Smooth muscle cell (in vitro differentiated cells): ENCODE measurements around the gene TRMO. TPM values are rescaled to one million over a fixed set of nuclear protein-coding genes. Genes with fewer than 3 reads are reported as not detected.

Source experiments
- DNase-seq: peaks from one replicate; lab custom pipeline; 2025; ENCODE audit not compliant: unreplicated experiment; lab: John Stamatoyannopoulos, UW
- H2AFZ ChIP-seq: fragments of 200-600 bp; sonication (generic); 2 replicates; pipeline ENCODE4 v1.6.0; 2016; ENCODE audit warnings: antibody characterized with exemption, low read depth, mild to moderate bottlenecking
- H3F3A ChIP-seq: fragments of 200-600 bp; sonication (generic); 2 replicates; pipeline ENCODE4 v1.6.0; 2017; ENCODE audit warnings: antibody characterized with exemption, low read depth
- H3K27ac ChIP-seq: fragments of 200-600 bp; sonication (generic); 2 replicates; pipeline ENCODE4 v1.5.1; 2016; ENCODE audit warnings: low read depth, mild to moderate bottlenecking
- H3K27me3 ChIP-seq: fragments of 200-600 bp; sonication (generic); 2 replicates; pipeline ENCODE4 v1.6.1; 2016; ENCODE audit warnings: low read depth, mild to moderate bottlenecking
- H3K36me3 ChIP-seq: fragments of 200-600 bp; sonication (generic); 2 replicates; pipeline ENCODE4 v1.5.1; 2016; ENCODE audit warnings: low read depth
- H3K4me1 ChIP-seq: fragments of 200-600 bp; sonication (generic); 2 replicates; pipeline ENCODE4 v1.5.1; 2016; ENCODE audit warnings: low read depth
- H3K4me2 ChIP-seq: fragments of 200-600 bp; sonication (generic); 2 replicates; pipeline ENCODE4 v1.6.0; 2016; ENCODE audit warnings: mild to moderate bottlenecking
- H3K4me3 ChIP-seq: fragments of 200-600 bp; sonication (generic); 2 replicates; pipeline ENCODE4 v1.5.1; 2016; ENCODE audit warnings: mild to moderate bottlenecking
- H3K79me2 ChIP-seq: fragments of 200-600 bp; sonication (generic); 2 replicates; pipeline ENCODE4 v1.6.0; 2016; ENCODE audit warnings: low read depth, mild to moderate bottlenecking
- H3K9ac ChIP-seq: fragments of 200-600 bp; sonication (generic); 2 replicates; pipeline ENCODE4 v1.6.0; 2016; ENCODE audit warnings: low read depth
- H3K9me3 ChIP-seq: fragments of 200-600 bp; sonication (generic); replicated peaks from 2 replicates; pipeline ENCODE4 v1.5.1; 2016; ENCODE audit warnings: low read depth
- H4K20me1 ChIP-seq: fragments of 200-600 bp; sonication (generic); 2 replicates; pipeline ENCODE4 v1.6.0; 2016; ENCODE audit warnings: low read depth
- WGBS: methylation state at CpG from one replicate; pipeline ENCODE4 v1.1.7; 2016; ENCODE audit warnings: low lambda C conversion rate; 5-methylcytosine and 5-hydroxymethylcytosine counted together
- polyA plus RNA-seq: library from polyadenylated mRNA; unstranded; fragments of >200 nt; fragmentation: Nextera tagmentation; extraction: Ambion mirVana; gene quantifications from 2 replicates; pipeline ENCODE4 v1.2.1, GENCODE V29; 2016
- total RNA-seq: library from RNA; depleted of rRNA; stranded (reverse); fragments of >200 nt; gene quantifications from 2 replicates; pipeline ENCODE4 v1.2.3, GENCODE V29; 2014
- TF ChIP-seq, protein P1 (sequence below): fragments of 200-600 bp; sonication (generic); IDR thresholded peaks from 2 replicates; pipeline ENCODE4 v1.5.1; 2017; ENCODE audit warnings: borderline replicate concordance, mild to moderate bottlenecking, antibody characterized with exemption; ENCODE audit not compliant: insufficient read depth, poor library complexity, severe bottlenecking

Gene TRMO
- total and polyA plus RNA-seq, 2 experiments from 2014 or later = 5.8 to 8.1 TPM

DNA sequence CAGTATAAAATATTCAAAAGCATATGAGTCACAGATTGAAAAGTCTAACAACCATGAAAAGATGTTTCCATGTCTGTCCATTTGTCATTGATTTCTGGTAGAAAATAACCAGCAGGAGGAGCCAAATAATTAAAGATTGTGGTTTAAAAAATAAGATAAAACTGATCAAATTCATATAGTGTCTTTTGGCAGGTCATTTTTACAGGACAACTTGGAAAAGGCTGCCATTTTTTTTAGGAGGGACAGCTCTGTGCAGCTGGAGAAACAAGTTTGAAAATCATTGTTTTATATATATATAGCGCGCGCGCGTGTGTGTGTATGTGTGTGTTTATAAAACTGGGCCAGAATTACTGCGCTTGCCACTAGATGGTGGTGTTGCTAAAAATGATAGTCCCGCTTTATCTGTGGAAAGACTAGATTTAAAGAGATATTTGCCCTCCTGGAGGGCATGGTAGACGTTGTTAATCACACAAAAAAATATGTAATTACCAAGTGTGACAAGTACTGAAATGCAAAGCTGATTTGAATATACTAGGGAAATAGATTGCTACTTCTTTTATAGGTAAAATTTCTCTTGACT lies 1.3 kb upstream of the TRMO start:
- Histone ChIP-seq H3K9me3 (no peaks in the 10 kb centered on the region), H2AFZ (peak overlapping the region; percentile 77), H3K27ac (no peak overlapping the region), H3K36me3 (no peaks in the 10 kb centered on the region), H3K4me1 (peaks cover 8% of the 10 kb centered on the region), H3K4me3 (peak overlapping the region; percentile 63), H3K4me2 (peak overlapping the region; percentile 87), H3K9ac (no peak overlapping the region), H4K20me1 (no peaks in the 10 kb centered on the region), H3K27me3 (peaks cover 31% of the 10 kb centered on the region), H3K79me2 (no peaks in the 10 kb centered on the region), H3F3A (peaks cover 3% of the 10 kb centered on the region)
- no peak for DNase-seq
- WGBS = 2% methylated on average over 8 of the region's 8 CpGs
- TF ChIP-seq, protein P1, sequence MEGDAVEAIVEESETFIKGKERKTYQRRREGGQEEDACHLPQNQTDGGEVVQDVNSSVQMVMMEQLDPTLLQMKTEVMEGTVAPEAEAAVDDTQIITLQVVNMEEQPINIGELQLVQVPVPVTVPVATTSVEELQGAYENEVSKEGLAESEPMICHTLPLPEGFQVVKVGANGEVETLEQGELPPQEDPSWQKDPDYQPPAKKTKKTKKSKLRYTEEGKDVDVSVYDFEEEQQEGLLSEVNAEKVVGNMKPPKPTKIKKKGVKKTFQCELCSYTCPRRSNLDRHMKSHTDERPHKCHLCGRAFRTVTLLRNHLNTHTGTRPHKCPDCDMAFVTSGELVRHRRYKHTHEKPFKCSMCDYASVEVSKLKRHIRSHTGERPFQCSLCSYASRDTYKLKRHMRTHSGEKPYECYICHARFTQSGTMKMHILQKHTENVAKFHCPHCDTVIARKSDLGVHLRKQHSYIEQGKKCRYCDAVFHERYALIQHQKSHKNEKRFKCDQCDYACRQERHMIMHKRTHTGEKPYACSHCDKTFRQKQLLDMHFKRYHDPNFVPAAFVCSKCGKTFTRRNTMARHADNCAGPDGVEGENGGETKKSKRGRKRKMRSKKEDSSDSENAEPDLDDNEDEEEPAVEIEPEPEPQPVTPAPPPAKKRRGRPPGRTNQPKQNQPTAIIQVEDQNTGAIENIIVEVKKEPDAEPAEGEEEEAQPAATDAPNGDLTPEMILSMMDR = peak; percentile 77

GRCh38 chr9:97919217-97919813 lies 3.0 kb downstream of the TRMO start:
- Histone ChIP-seq H3K4me1 (peaks cover 8% of the 10 kb centered on the region), H4K20me1 (no peaks in the 10 kb centered on the region), H2AFZ (no peak overlapping the region), H3K9ac (no peak overlapping the region), H3K36me3 (peaks cover 3% of the 10 kb centered on the region), H3K27ac (no peak overlapping the region), H3K4me2 (no peak overlapping the region), H3K4me3 (no peak overlapping the region), H3K79me2 (no peaks in the 10 kb centered on the region), H3F3A (peaks cover 3% of the 10 kb centered on the region), H3K27me3 (no peaks in the 10 kb centered on the region), H3K9me3 (no peaks in the 10 kb centered on the region)
- no peak for DNase-seq
- TF ChIP-seq, protein P1 = no peak

DNA sequence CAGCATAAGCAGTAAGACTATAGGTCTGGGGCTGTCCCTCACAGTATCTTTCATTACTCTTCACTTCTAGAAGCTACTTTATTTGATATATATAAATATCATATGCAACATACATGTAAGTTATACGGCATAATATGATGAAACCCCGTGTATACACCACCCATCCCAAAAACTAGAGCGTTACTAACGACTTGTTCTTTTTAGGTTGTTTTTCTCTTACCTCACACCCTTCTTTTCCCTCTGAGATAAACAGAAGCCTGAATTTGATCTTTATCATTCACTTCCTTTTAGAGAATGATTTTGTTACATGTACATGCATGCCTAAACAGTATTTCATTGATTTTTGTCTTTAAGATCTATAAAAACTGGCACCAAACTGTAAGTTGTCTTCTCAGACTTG lies 3.7 kb downstream of the TRMO start:
- Histone ChIP-seq H3K27ac (no peak overlapping the region), H3K27me3 (no peaks in the 10 kb centered on the region), H4K20me1 (no peaks in the 10 kb centered on the region), H3F3A (peaks cover 3% of the 10 kb centered on the region), H2AFZ (no peak overlapping the region), H3K4me3 (no peak overlapping the region), H3K4me1 (peaks cover 8% of the 10 kb centered on the region), H3K9me3 (no peaks in the 10 kb centered on the region), H3K9ac (no peak overlapping the region), H3K79me2 (no peaks in the 10 kb centered on the region), H3K4me2 (no peak overlapping the region), H3K36me3 (peaks cover 3% of the 10 kb centered on the region)
- WGBS = 91% methylated on average over 4 of the region's 4 CpGs
- no peak for DNase-seq
- TF ChIP-seq, protein P1 = no peak

DNA sequence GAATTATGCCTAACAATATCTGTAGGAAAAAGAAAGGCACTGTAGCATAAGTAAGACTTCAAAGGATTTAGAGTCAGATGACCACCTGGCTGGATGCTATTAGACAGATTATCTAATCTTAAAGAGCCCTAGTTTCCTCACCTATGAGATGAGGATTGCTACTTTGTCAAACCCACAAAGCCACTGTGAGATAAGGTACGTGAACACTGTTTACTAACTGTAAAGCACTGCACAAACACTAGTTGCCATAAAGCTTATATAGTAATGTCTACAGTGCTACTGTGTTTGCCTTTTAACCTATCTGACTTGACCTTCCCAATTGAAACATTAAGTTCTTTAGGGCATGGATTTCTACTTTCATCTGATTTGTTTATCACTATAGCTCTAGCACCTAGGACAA lies 10.3 kb downstream of the TRMO start:
- H3K9me3 ChIP-seq = no peaks in the 10 kb centered on the region
- H3K79me2 ChIP-seq = no peaks in the 10 kb centered on the region
- TF ChIP-seq, protein P1 = no peak
- H3K4me1 ChIP-seq = no peaks in the 10 kb centered on the region
- no peak overlapping the region for H3K4me2 ChIP-seq
- H3K27me3 ChIP-seq = no peaks in the 10 kb centered on the region
- no peak overlapping the region for H3K27ac ChIP-seq
- DNase-seq = no peak
- WGBS = 70% methylated on average over 1 of the region's 1 CpG
- peaks cover 11% of the 10 kb centered on the region for H3K36me3 ChIP-seq
- no peaks in the 10 kb centered on the region for H3F3A ChIP-seq
- H3K4me3 ChIP-seq = no peak overlapping the region
- H3K9ac ChIP-seq = no peak overlapping the region
- no peaks in the 10 kb centered on the region for H4K20me1 ChIP-seq
- H2AFZ ChIP-seq = no peak overlapping the region
